ENCODE data around the gene CDKN2B.
"Not testable (repeated sequence)": the region's sequence is repeated elsewhere in the genome, so short reads cannot be mapped to it uniquely, and the experiment has no call there.

The CDKN2B gene

GRCh38 chr9:22008717-22009505 is at the start of gene CDKN2B:
Gene CDKN2B (minus strand): TSS chr9:22009305. CDS start chr9:22008953, 352 bp downstream.
- TF ChIP-seq ZNF274 (IDR thresholded peaks at IDR 0.05; ENCODE audit: low read depth, low read length): no peak

GRCh38 chr9:22057972-22058371 is 48.9 kb upstream of the CDKN2B start:
- not testable (repeated sequence) for H3K4me3 ChIP-seq (ENCODE audit: low read length)

More at GRCh38 chr9:22008717-22009505, at the start of gene CDKN2B:
- peak within 1 kb of the TSS; percentile 74 for H3K4me3 ChIP-seq (ENCODE audit: low read length)

GRCh38 chr9:22056402-22056801 is 47.3 kb upstream of the CDKN2B start:
- no peak overlapping the region for H3K4me3 ChIP-seq (ENCODE audit: low read length)
- TF ChIP-seq ZNF274 (IDR thresholded peaks at IDR 0.05; ENCODE audit: low read depth, low read length): no peak

- TF ChIP-seq ZNF274 (IDR thresholded peaks at IDR 0.05; ENCODE audit: low read depth, low read length): no peak
- H3K4me3 ChIP-seq (ENCODE audit: low read length): no peak overlapping the region
Observed at GRCh38 chr9:22055090-22055489, 46.0 kb upstream of the CDKN2B start.

- H3K4me3 ChIP-seq (ENCODE audit: low read length): no peak overlapping the region
- TF ChIP-seq ZNF274 (IDR thresholded peaks at IDR 0.05; ENCODE audit: low read depth, low read length): no peak
Observed at GRCh38 chr9:22054529-22054928, 45.4 kb upstream of the CDKN2B start.

- H3K4me3 ChIP-seq (ENCODE audit: low read length): no peak overlapping the region
- no peak for TF ChIP-seq ZNF274 (IDR thresholded peaks at IDR 0.05; ENCODE audit: low read depth, low read length)
Observed at GRCh38 chr9:22054076-22054475, 45.0 kb upstream of the CDKN2B start.

GRCh38 chr9:22053178-22053577 is 44.1 kb upstream of the CDKN2B start:
- no peak for TF ChIP-seq ZNF274 (IDR thresholded peaks at IDR 0.05; ENCODE audit: low read depth, low read length)
- H3K4me3 ChIP-seq (ENCODE audit: low read length): no peak overlapping the region

GRCh38 chr9:22052376-22052945 is 43.4 kb upstream of the CDKN2B start:
- no peak for TF ChIP-seq ZNF274 (IDR thresholded peaks at IDR 0.05; ENCODE audit: low read depth, low read length)

GRCh38 chr9:22050924-22051323 is 41.8 kb upstream of the CDKN2B start:
- no peak for TF ChIP-seq ZNF274 (IDR thresholded peaks at IDR 0.05; ENCODE audit: low read depth, low read length)

More at GRCh38 chr9:22052376-22052945, 43.4 kb upstream of the CDKN2B start:
- H3K4me3 ChIP-seq (ENCODE audit: low read length): no peak overlapping the region

GRCh38 chr9:22049411-22049810 is 40.3 kb upstream of the CDKN2B start:
- H3K4me3 ChIP-seq (ENCODE audit: low read length): no peak overlapping the region
- no peak for TF ChIP-seq ZNF274 (IDR thresholded peaks at IDR 0.05; ENCODE audit: low read depth, low read length)

More at GRCh38 chr9:22050924-22051323, 41.8 kb upstream of the CDKN2B start:
- no peak overlapping the region for H3K4me3 ChIP-seq (ENCODE audit: low read length)

- no peak overlapping the region for H3K4me3 ChIP-seq (ENCODE audit: low read length)
- TF ChIP-seq ZNF274 (IDR thresholded peaks at IDR 0.05; ENCODE audit: low read depth, low read length): no peak
Observed at GRCh38 chr9:22047596-22047995, 38.5 kb upstream of the CDKN2B start.

- no peak overlapping the region for H3K4me3 ChIP-seq (ENCODE audit: low read length)
- TF ChIP-seq ZNF274 (IDR thresholded peaks at IDR 0.05; ENCODE audit: low read depth, low read length): no peak
Observed at GRCh38 chr9:22046243-22046885, 37.3 kb upstream of the CDKN2B start.

GRCh38 chr9:22045423-22045822 is 36.3 kb upstream of the CDKN2B start:
- TF ChIP-seq ZNF274 (IDR thresholded peaks at IDR 0.05; ENCODE audit: low read depth, low read length): no peak

GRCh38 chr9:22044583-22044982 is 35.5 kb upstream of the CDKN2B start:
- H3K4me3 ChIP-seq (ENCODE audit: low read length): no peak overlapping the region
- no peak for TF ChIP-seq ZNF274 (IDR thresholded peaks at IDR 0.05; ENCODE audit: low read depth, low read length)

More at GRCh38 chr9:22045423-22045822, 36.3 kb upstream of the CDKN2B start:
- H3K4me3 ChIP-seq (ENCODE audit: low read length): no peak overlapping the region

- TF ChIP-seq ZNF274 (IDR thresholded peaks at IDR 0.05; ENCODE audit: low read depth, low read length): no peak
- no peak overlapping the region for H3K4me3 ChIP-seq (ENCODE audit: low read length)
Observed at GRCh38 chr9:22043928-22044327, 34.8 kb upstream of the CDKN2B start.

All from GM08714 (cell line).